Measurements from ENCODE around the gene MAGOHB.

DNA sequence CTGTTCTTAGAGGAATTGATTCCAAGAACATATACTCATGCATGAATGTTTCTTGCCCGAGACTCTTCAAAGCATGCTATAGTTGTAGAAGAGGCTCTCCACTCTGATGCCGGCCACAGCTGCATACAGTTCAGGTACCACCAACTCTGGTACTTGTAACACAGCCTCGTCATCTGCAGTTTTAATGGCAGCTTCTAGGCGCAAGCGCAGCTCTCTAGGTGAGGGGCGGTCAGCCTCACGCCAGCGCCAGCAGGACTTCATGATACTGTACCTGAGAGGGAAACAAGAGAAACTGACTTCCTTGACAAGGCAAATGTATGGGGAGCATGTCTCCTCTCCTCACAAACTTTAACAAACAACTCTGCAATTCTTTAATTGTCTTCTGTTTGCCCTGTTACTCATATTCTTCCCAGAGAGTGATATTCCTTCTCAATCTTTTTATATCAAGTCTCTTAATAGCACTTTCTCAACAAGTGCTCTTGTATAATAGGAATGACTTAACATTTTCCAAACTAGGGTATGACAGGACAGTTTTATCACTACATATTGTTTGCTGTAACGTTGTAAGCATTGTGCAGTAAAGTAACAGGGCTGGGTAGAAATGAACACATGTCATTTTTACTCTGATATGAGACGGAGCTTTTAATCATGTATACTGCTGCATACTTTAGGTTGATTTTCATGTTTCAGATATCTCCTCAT, 6.8 kb upstream of the MAGOHB start:
- TF ChIP-seq EP300 (IDR thresholded peaks at IDR 0.05) (no peak), ESRRA (IDR thresholded peaks at IDR 0.05; ENCODE audit: borderline replicate concordance, low read length) (no peak), POLR2A (IDR thresholded peaks at IDR 0.05; ENCODE audit: low read length) (no peak), BHLHE40 (IDR thresholded peaks at IDR 0.05; ENCODE audit: low read depth, low read length) (no peak), KDM1A (IDR thresholded peaks at IDR 0.05; ENCODE audit: low read depth) (no peak), CHD2 (IDR thresholded peaks at IDR 0.05; ENCODE audit: low read length, partially characterized antibody) (no peak), POLR2AphosphoS2 (conservative IDR thresholded peaks at IDR 0.05; ENCODE audit: low read length) (no peak), CEBPB (IDR thresholded peaks at IDR 0.05) (no peak), EHMT2 (IDR thresholded peaks at IDR 0.05; ENCODE audit: low read depth) (no peak)
- TF ChIP-seq, protein P1, sequence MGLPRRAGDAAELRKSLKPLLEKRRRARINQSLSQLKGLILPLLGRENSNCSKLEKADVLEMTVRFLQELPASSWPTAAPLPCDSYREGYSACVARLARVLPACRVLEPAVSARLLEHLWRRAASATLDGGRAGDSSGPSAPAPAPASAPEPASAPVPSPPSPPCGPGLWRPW (IDR thresholded peaks at IDR 0.05) = no peak
- TF ChIP-seq, protein P2, sequence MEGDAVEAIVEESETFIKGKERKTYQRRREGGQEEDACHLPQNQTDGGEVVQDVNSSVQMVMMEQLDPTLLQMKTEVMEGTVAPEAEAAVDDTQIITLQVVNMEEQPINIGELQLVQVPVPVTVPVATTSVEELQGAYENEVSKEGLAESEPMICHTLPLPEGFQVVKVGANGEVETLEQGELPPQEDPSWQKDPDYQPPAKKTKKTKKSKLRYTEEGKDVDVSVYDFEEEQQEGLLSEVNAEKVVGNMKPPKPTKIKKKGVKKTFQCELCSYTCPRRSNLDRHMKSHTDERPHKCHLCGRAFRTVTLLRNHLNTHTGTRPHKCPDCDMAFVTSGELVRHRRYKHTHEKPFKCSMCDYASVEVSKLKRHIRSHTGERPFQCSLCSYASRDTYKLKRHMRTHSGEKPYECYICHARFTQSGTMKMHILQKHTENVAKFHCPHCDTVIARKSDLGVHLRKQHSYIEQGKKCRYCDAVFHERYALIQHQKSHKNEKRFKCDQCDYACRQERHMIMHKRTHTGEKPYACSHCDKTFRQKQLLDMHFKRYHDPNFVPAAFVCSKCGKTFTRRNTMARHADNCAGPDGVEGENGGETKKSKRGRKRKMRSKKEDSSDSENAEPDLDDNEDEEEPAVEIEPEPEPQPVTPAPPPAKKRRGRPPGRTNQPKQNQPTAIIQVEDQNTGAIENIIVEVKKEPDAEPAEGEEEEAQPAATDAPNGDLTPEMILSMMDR (IDR thresholded peaks at IDR 0.05) = no peak
- TF ChIP-seq, protein P3, sequence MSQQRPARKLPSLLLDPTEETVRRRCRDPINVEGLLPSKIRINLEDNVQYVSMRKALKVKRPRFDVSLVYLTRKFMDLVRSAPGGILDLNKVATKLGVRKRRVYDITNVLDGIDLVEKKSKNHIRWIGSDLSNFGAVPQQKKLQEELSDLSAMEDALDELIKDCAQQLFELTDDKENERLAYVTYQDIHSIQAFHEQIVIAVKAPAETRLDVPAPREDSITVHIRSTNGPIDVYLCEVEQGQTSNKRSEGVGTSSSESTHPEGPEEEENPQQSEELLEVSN (IDR thresholded peaks at IDR 0.05; ENCODE audit: borderline replicate concordance, low read depth) = no peak
- TF ChIP-seq, protein P4, sequence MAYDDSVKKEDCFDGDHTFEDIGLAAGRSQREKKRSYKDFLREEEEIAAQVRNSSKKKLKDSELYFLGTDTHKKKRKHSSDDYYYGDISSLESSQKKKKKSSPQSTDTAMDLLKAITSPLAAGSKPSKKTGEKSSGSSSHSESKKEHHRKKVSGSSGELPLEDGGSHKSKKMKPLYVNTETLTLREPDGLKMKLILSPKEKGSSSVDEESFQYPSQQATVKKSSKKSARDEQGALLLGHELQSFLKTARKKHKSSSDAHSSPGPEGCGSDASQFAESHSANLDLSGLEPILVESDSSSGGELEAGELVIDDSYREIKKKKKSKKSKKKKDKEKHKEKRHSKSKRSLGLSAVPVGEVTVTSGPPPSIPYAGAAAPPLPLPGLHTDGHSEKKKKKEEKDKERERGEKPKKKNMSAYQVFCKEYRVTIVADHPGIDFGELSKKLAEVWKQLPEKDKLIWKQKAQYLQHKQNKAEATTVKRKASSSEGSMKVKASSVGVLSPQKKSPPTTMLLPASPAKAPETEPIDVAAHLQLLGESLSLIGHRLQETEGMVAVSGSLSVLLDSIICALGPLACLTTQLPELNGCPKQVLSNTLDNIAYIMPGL (CRISPR knock-in tag; IDR thresholded peaks at IDR 0.05; ENCODE audit: borderline replicate concordance) = no peak
- TF ChIP-seq, protein P5, sequence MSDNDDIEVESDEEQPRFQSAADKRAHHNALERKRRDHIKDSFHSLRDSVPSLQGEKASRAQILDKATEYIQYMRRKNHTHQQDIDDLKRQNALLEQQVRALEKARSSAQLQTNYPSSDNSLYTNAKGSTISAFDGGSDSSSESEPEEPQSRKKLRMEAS (IDR thresholded peaks at IDR 0.05) = no peak
